A673 (cell line): ENCODE results near the gene FBXO34.

Experiments
- CTCF ChIP-seq: fragments of 300-800, 200-600 bp; sonication (generic); conservative IDR thresholded peaks from 2 replicates; pipeline ENCODE4 v1.5.1; 2017; ENCODE audit warnings: low read depth, mild to moderate bottlenecking, antibody characterized with exemption, low read length, moderate library complexity, mixed read lengths
- EZH2 ChIP-seq: fragments of 200-600 bp; sonication (generic); IDR thresholded peaks from 2 replicates; pipeline ENCODE4 v1.6.1; 2017; ENCODE audit warnings: borderline replicate concordance, low read depth, mild to moderate bottlenecking, mixed read lengths, antibody characterized with exemption, low read length; ENCODE audit not compliant: poor library complexity, severe bottlenecking

- TF ChIP-seq CTCF (no peak), EZH2 (no peak)
These were observed 17.9 kb upstream of the FBXO34 start for GRCh38 chr14:55253276-55253675.
